HepG2 (cell line): ENCODE measurements around the gene SMIM22. TPM values are rescaled to one million over a fixed set of nuclear protein-coding genes. Genes with fewer than 3 reads are reported as not detected.

Experiments
- ATAC-seq: fragments of 200-7000 bp; cut with Tn5 transposase; 3 replicates; pipeline ENCODE4 v1.9.1; 2020; ENCODE audit warnings: mild to moderate bottlenecking, moderate library complexity
- BruUV-seq: library from RNA; stranded (reverse); fragments of 400-500 nt; replicated peaks from 2 replicates; lab custom pipeline; 2021; lab: Mats Ljungman, UMichigan
- CTCF ChIA-PET: fragments of 300-600 bp; formaldehyde crosslinking; extraction: SDS; loops from one replicate; lab custom pipeline; 2021; ENCODE audit warnings: low total read pairs, inconsistent platforms, low intra/inter-chr PET ratio; lab: Yijun Ruan, JAX
- POLR2A ChIA-PET: fragments of 350-600 bp; sonication (Branson Sonifier 250); formaldehyde crosslinking; loops from one replicate; lab custom pipeline; 2020; ENCODE audit warnings: antibody characterized with exemption, inconsistent platforms; lab: Yijun Ruan, JAX
- DNase-seq: peaks from one replicate; pipeline ENCODE4 v3.0.0-alpha.2; 2015; ENCODE audit warnings: low spot score
- FAIRE-seq: peaks from 3 replicates; lab custom pipeline; 2011; peaks lifted over from hg19 to GRCh38; lab: Jason Lieb, UNC
- H2AFZ ChIP-seq: one replicate; pipeline ENCODE4 v1.6.1; 2011; ENCODE audit warnings: low read length, inconsistent platforms
- H3K27ac ChIP-seq: fragments of 300-600 bp; 3 replicates; pipeline ENCODE4 v1.8.0; 2011; ENCODE audit warnings: mixed run types, mild to moderate bottlenecking, mixed read lengths, low read length, inconsistent platforms; ENCODE audit not compliant: insufficient read depth; ENCODE audit errors: extremely low read length
- H3K27me3 ChIP-seq, 2 experiments: fragments of 200-600 bp in 1 of 2; 2 replicates in 1 of 2; 3 replicates in 1 of 2; pipeline versions ENCODE4 v1.6.0 to v1.8.0; 2011; ENCODE audit warnings: low read length in 2 of 2, mild to moderate bottlenecking in 2 of 2, moderate library complexity in 2 of 2, inconsistent platforms in 1 of 2; ENCODE audit not compliant: insufficient read depth in 2 of 2, control insufficient read depth in 1 of 2
- H3K36me3 ChIP-seq, 2 experiments: fragments of 200-600 bp in 1 of 2; replicated peaks in 1 of 2; 2 replicates in 1 of 2; 3 replicates in 1 of 2; pipeline versions ENCODE4 v1.5.1 to v1.8.0; 2011; ENCODE audit warnings: low read length in 2 of 2, inconsistent platforms in 1 of 2; ENCODE audit not compliant: insufficient read depth in 2 of 2, control insufficient read depth in 1 of 2
- H3K4me1 ChIP-seq: 2 replicates; pipeline ENCODE4 v1.5.1; 2012; ENCODE audit warnings: low read length, inconsistent platforms; ENCODE audit not compliant: insufficient read depth
- H3K4me2 ChIP-seq: 2 replicates; pipeline ENCODE4 v1.6.0; 2011; ENCODE audit warnings: low read depth, low read length, inconsistent platforms
- H3K4me3 ChIP-seq, 3 experiments: fragments of 200-600 bp in 1 of 3; sonication (generic), shearing (Covaris generic) in 1 of 3; replicated peaks in 1 of 3; 2 replicates each; pipeline ENCODE4 v1.5.1; 2011 to 2016; ENCODE audit warnings: low read length in 3 of 3, inconsistent platforms in 2 of 3, low read depth in 2 of 3, mild to moderate bottlenecking in 2 of 3, control low read depth in 1 of 3, mixed read lengths in 1 of 3; ENCODE audit not compliant: insufficient read depth in 1 of 3
- H3K79me2 ChIP-seq: one replicate; pipeline ENCODE4 v1.6.1; 2011; ENCODE audit warnings: low read length, inconsistent platforms; ENCODE audit not compliant: insufficient read depth
- H3K9ac ChIP-seq: 2 replicates; pipeline ENCODE4 v1.6.0; 2011; ENCODE audit warnings: mild to moderate bottlenecking, low read depth, low read length, inconsistent platforms; ENCODE audit not compliant: insufficient read depth
- H3K9me3 ChIP-seq: 2 replicates; pipeline ENCODE4 v1.5.1; 2012; ENCODE audit warnings: mild to moderate bottlenecking, low read length
- H4K20me1 ChIP-seq: 2 replicates; pipeline ENCODE4 v1.6.0; 2011; ENCODE audit warnings: inconsistent platforms, mild to moderate bottlenecking, low read length, moderate library complexity; ENCODE audit not compliant: insufficient read depth
- EEA1 ChIP-seq: sonication (generic); formaldehyde crosslinking; IDR thresholded peaks from 2 replicates; pipeline ENCODE4 v1.5.1; 2020; ENCODE audit warnings: mild to moderate bottlenecking, missing genetic modification reagents, borderline replicate concordance
- EED ChIP-seq: sonication (generic); formaldehyde crosslinking; IDR thresholded peaks from 2 replicates; pipeline ENCODE4 v1.5.0; 2020; ENCODE audit warnings: mild to moderate bottlenecking, missing genetic modification reagents
- HOXA7 ChIP-seq: sonication (generic); formaldehyde crosslinking; IDR thresholded peaks from 2 replicates; pipeline ENCODE4 v1.8.1; 2022; ENCODE audit warnings: mild to moderate bottlenecking, missing genetic modification reagents, moderate library complexity
- MXI1 ChIP-seq: IDR thresholded peaks from 3 replicates; pipeline ENCODE4 v1.6.1; 2012; ENCODE audit warnings: low read depth, low read length, inconsistent platforms, borderline replicate concordance
- MYNN ChIP-seq: sonication (generic); formaldehyde crosslinking; IDR thresholded peaks from 2 replicates; pipeline ENCODE4 v1.4.0; 2020; ENCODE audit warnings: mild to moderate bottlenecking, low read depth, missing genetic modification reagents
- NFATC3 ChIP-seq: sonication (generic); formaldehyde crosslinking; IDR thresholded peaks from 2 replicates; pipeline ENCODE4 v1.5.1; 2020; ENCODE audit warnings: mild to moderate bottlenecking, missing genetic modification reagents
- NFYB ChIP-seq: sonication (generic); formaldehyde crosslinking; IDR thresholded peaks from 2 replicates; pipeline ENCODE4 v1.4.0; 2020; ENCODE audit warnings: missing genetic modification reagents
- PCBP1 ChIP-seq: fragments of 200-400 bp; formaldehyde crosslinking; IDR thresholded peaks from 2 replicates; pipeline ENCODE4 v1.6.1; 2017; ENCODE audit warnings: mild to moderate bottlenecking, low read depth, low read length, borderline replicate concordance
- RBFOX2 ChIP-seq: fragments of 200-400 bp; formaldehyde crosslinking; IDR thresholded peaks from 2 replicates; pipeline ENCODE4 v1.6.1; 2017; ENCODE audit warnings: low read depth, mild to moderate bottlenecking, low read length
- SMAD3 ChIP-seq: sonication (generic); formaldehyde crosslinking; IDR thresholded peaks from 2 replicates; pipeline ENCODE4 v1.4.0; 2020; ENCODE audit warnings: missing genetic modification reagents
- TBL1XR1 ChIP-seq: fragments of 150-350 bp; IDR thresholded peaks from 2 replicates; pipeline ENCODE4 v1.6.1; 2014; ENCODE audit warnings: borderline replicate concordance, low read length; ENCODE audit not compliant: partially characterized antibody
- TEAD2 ChIP-seq: sonication (generic); formaldehyde crosslinking; IDR thresholded peaks from 2 replicates; pipeline ENCODE4 v1.9.0; 2021; ENCODE audit warnings: missing genetic modification reagents
- U2AF1 ChIP-seq: fragments of 200-400 bp; formaldehyde crosslinking; optimal IDR thresholded peaks from 2 replicates; pipeline ENCODE3; 2017; ENCODE audit warnings: mild to moderate bottlenecking, low read depth, low read length
- ZIK1 ChIP-seq: sonication (generic); formaldehyde crosslinking; IDR thresholded peaks from 2 replicates; pipeline ENCODE4 v1.5.0; 2020; ENCODE audit warnings: mild to moderate bottlenecking, low read depth, missing genetic modification reagents, borderline replicate concordance
- ZKSCAN8 ChIP-seq: IDR thresholded peaks from 2 replicates; pipeline ENCODE4 v1.6.1; 2016; ENCODE audit warnings: borderline replicate concordance, missing genetic modification reagents, missing compliant biosample characterization
- ZNF780A ChIP-seq: sonication (generic); formaldehyde crosslinking; IDR thresholded peaks from 2 replicates; pipeline ENCODE4 v1.8.0; 2022; ENCODE audit warnings: mild to moderate bottlenecking, missing genetic modification reagents, moderate library complexity
- in situ Hi-C: cut with HindIII; loops from 2 replicates; pipeline ENCODE4 v1.10.0; 2017; ENCODE audit warnings: low pct_unique_long_range_greater_than_20kb; ENCODE audit not compliant: extremely low pct_ligation_motif_present
- intact Hi-C: fragments of 100-400 bp; cut with micrococcal nuclease; formaldehyde crosslinking; loops from one replicate; pipeline ENCODE4 v1.10.0; 2022; ENCODE audit not compliant: unreplicated experiment
- polyA plus RNA-seq, 8 experiments: library from polyadenylated mRNA; depleted of rRNA in 3 of 8; stranded (reverse) in 7 of 8; unstranded in 1 of 8; fragments of >200 nt; fragmentation: Illumina TruSeq in 4 of 8; extraction: Trizol in 4 of 8; gene quantifications; 2 replicates each; pipeline versions ENCODE4 v1.2.1 to v1.2.3, GENCODE V29; 2011 to 2016; ENCODE audit warnings: low read depth in 4 of 8, missing spikeins in 1 of 8, mixed read lengths in 1 of 8; ENCODE audit not compliant: insufficient read depth in 1 of 8
- total RNA-seq, 5 experiments: library from RNA; depleted of rRNA; stranded (reverse); fragments of >200 nt; fragmentation: Illumina TruSeq; extraction: Trizol; gene quantifications; 2 replicates each; pipeline ENCODE4 v1.2.3, GENCODE V29; 2016; ENCODE audit warnings: low read depth in 1 of 5
- TF ChIP-seq, protein P1 (sequence below): IDR thresholded peaks from 2 replicates; pipeline ENCODE4 v1.6.1; 2016; ENCODE audit warnings: low read depth, borderline replicate concordance
- TF ChIP-seq, protein P2 (sequence below): sonication (generic); formaldehyde crosslinking; IDR thresholded peaks from 2 replicates; pipeline ENCODE4 v1.5.1; 2020; ENCODE audit warnings: missing genetic modification reagents, mild to moderate bottlenecking, borderline replicate concordance
- TF ChIP-seq, protein P3 (sequence below): sonication (generic); formaldehyde crosslinking; conservative IDR thresholded peaks from 2 replicates; pipeline ENCODE4 v1.5.0; 2020; ENCODE audit warnings: missing genetic modification reagents
- TF ChIP-seq, protein P4 (sequence below): sonication (generic); formaldehyde crosslinking; IDR thresholded peaks from 2 replicates; pipeline ENCODE4 v1.5.0; 2020; ENCODE audit warnings: missing genetic modification reagents

The SMIM22 gene
- total and polyA plus RNA-seq, 2 of the 13 experiments (the other 11 are each of a cell fraction or from before 2014, with no cell fraction given): not detected

DNA sequence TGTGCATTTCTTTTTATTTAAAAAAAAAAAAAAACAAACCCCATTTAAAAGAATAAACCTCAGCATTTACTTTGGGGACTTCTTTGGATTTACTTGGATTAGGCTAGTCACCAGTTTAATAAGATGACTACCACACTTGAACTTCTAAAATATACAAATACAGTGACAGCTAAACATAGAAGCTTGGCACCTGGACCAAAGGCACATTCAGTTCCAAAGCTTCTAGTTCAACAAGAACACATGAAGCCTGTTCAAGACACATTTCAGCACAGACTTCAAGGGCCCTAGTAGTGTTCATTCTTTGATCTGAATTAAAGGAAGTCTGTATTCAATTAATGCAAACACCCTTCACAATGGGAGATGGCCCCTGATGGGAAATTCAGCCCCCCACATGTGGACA lies 18.9 kb downstream of the SMIM22 start:
- Histone ChIP-seq H3K9ac (no peak overlapping the region), H3K27ac (no peak overlapping the region), H3K27me3 (no peaks in the 10 kb centered on the region), H3K9me3 (no peaks in the 10 kb centered on the region), H3K79me2 (no peaks in the 10 kb centered on the region), H3K36me3 (peaks cover 23 to 60% of the 10 kb centered on the region in 2 experiments), H3K4me2 (no peak overlapping the region), H3K4me3 (no peak overlapping the region), H2AFZ (no peak overlapping the region), H3K4me1 (peaks cover 17% of the 10 kb centered on the region), H4K20me1 (no peaks in the 10 kb centered on the region)
- FAIRE-seq (no peak), DNase-seq (no peak), ATAC-seq (no peak)
- TF ChIP-seq PCBP1 (no peak), ZNF780A (CRISPR knock-in tag) (no peak), NFATC3 (CRISPR knock-in tag) (no peak), HOXA7 (CRISPR knock-in tag) (no peak), U2AF1 (no peak), EED (CRISPR knock-in tag) (no peak), EEA1 (CRISPR knock-in tag) (no peak), SMAD3 (CRISPR knock-in tag) (no peak), ZKSCAN8 (CRISPR knock-in tag) (no peak), TBL1XR1 (no peak), ZIK1 (no peak), MYNN (CRISPR knock-in tag) (no peak), RBFOX2 (no peak), TEAD2 (no peak), NFYB (no peak), MXI1 (no peak)
- TF ChIP-seq, protein P1, sequence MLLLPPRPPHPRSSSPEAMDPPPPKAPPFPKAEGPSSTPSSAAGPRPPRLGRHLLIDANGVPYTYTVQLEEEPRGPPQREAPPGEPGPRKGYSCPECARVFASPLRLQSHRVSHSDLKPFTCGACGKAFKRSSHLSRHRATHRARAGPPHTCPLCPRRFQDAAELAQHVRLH (CRISPR knock-in tag): no peak
- TF ChIP-seq, protein P2, sequence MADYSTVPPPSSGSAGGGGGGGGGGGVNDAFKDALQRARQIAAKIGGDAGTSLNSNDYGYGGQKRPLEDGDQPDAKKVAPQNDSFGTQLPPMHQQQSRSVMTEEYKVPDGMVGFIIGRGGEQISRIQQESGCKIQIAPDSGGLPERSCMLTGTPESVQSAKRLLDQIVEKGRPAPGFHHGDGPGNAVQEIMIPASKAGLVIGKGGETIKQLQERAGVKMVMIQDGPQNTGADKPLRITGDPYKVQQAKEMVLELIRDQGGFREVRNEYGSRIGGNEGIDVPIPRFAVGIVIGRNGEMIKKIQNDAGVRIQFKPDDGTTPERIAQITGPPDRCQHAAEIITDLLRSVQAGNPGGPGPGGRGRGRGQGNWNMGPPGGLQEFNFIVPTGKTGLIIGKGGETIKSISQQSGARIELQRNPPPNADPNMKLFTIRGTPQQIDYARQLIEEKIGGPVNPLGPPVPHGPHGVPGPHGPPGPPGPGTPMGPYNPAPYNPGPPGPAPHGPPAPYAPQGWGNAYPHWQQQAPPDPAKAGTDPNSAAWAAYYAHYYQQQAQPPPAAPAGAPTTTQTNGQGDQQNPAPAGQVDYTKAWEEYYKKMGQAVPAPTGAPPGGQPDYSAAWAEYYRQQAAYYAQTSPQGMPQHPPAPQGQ (CRISPR knock-in tag): no peak
- TF ChIP-seq, protein P3, sequence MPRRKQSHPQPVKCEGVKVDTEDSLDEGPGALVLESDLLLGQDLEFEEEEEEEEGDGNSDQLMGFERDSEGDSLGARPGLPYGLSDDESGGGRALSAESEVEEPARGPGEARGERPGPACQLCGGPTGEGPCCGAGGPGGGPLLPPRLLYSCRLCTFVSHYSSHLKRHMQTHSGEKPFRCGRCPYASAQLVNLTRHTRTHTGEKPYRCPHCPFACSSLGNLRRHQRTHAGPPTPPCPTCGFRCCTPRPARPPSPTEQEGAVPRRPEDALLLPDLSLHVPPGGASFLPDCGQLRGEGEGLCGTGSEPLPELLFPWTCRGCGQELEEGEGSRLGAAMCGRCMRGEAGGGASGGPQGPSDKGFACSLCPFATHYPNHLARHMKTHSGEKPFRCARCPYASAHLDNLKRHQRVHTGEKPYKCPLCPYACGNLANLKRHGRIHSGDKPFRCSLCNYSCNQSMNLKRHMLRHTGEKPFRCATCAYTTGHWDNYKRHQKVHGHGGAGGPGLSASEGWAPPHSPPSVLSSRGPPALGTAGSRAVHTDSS (CRISPR knock-in tag): no peak
- TF ChIP-seq, protein P4, sequence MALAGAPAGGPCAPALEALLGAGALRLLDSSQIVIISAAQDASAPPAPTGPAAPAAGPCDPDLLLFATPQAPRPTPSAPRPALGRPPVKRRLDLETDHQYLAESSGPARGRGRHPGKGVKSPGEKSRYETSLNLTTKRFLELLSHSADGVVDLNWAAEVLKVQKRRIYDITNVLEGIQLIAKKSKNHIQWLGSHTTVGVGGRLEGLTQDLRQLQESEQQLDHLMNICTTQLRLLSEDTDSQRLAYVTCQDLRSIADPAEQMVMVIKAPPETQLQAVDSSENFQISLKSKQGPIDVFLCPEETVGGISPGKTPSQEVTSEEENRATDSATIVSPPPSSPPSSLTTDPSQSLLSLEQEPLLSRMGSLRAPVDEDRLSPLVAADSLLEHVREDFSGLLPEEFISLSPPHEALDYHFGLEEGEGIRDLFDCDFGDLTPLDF: no peak
- CTCF ChIA-PET: no interaction called here
- intact Hi-C loops (no loop called here), in situ Hi-C loops (no loop called here)
- POLR2A ChIA-PET: no interaction called here
- BruUV-seq: no TSS peak
